Natural killer cell (primary cell): ENCODE measurements around the gene SLC44A1. TPM values are rescaled to one million over a fixed set of nuclear protein-coding genes. Genes with fewer than 3 reads are reported as not detected.

Source experiments
- ATAC-seq, 3 donors: fragments of 150-1000 bp in 2 of 3; fragments of 200-7000 bp in 1 of 3; cut with Tn5 transposase; 1 replicate in 1 of 3; 2 replicates in 2 of 3; pipeline ENCODE4 v1.10.0; 2021; ENCODE audit warnings: mild to moderate bottlenecking in 2 of 3, moderate library complexity in 2 of 3
- DNase-seq, 2 donors: peaks; one replicate each; pipeline versions ENCODE4 v3.0.0 to v3.0.0-alpha.2; 2013 to 2021; ENCODE audit warnings: mixed read lengths in 1 of 2
- H3K27ac ChIP-seq: one replicate; pipeline ENCODE4 v1.5.1; 2013; ENCODE audit warnings: mild to moderate bottlenecking, low read length
- H3K27me3 ChIP-seq: one replicate; pipeline ENCODE4 v1.6.1; 2013; ENCODE audit warnings: low read length; ENCODE audit not compliant: control insufficient read depth, insufficient read depth
- H3K36me3 ChIP-seq: one replicate; pipeline ENCODE4 v1.6.1; 2013; ENCODE audit warnings: low read length; ENCODE audit not compliant: control insufficient read depth, insufficient read depth
- H3K4me1 ChIP-seq: one replicate; pipeline ENCODE4 v1.6.1; 2013; ENCODE audit warnings: low read length; ENCODE audit not compliant: control insufficient read depth, insufficient read depth
- H3K4me3 ChIP-seq: one replicate; pipeline ENCODE4 v1.5.1; 2013; ENCODE audit warnings: low read length
- H3K9me3 ChIP-seq: one replicate; pipeline ENCODE4 v1.6.1; 2013; ENCODE audit warnings: low read length; ENCODE audit not compliant: control insufficient read depth, insufficient read depth
- H3K27ac Mint-ChIP-seq, 2 donors: one replicate each; pipeline ENCODE4 v1.8.0; 2022; ENCODE audit warnings: mild to moderate bottlenecking in 2 of 2, mixed read lengths in 2 of 2, moderate library complexity in 1 of 2
- H3K27me3 Mint-ChIP-seq, 2 donors: one replicate each; pipeline ENCODE4 v1.8.0; 2022; ENCODE audit warnings: low read depth in 2 of 2, mixed read lengths in 2 of 2
- H3K36me3 Mint-ChIP-seq: one replicate; pipeline ENCODE4 v1.8.0; 2022; ENCODE audit warnings: mixed read lengths
- H3K4me1 Mint-ChIP-seq, 2 donors: one replicate each; pipeline ENCODE4 v1.8.0; 2022; ENCODE audit warnings: mixed read lengths in 2 of 2
- H3K4me3 Mint-ChIP-seq: one replicate; pipeline ENCODE4 v1.8.0; 2022; ENCODE audit warnings: mild to moderate bottlenecking, moderate library complexity, mixed read lengths
- H3K9me3 Mint-ChIP-seq, 2 donors: one replicate each; pipeline ENCODE4 v1.8.0; 2022; ENCODE audit warnings: mixed read lengths in 2 of 2
- CTCF ChIP-seq: fragments of 200-600 bp; IDR thresholded peaks from one replicate; pipeline ENCODE4 v1.8.0; 2022; ENCODE audit warnings: antibody characterized with exemption
- WGBS: methylation state at CpG from one replicate; pipeline ENCODE4 v1.1.7; 2013; ENCODE audit warnings: missing lambda C conversion rate; ENCODE audit not compliant: insufficient coverage; 5-methylcytosine and 5-hydroxymethylcytosine counted together
- intact Hi-C: fragments of 100-400 bp; cut with micrococcal nuclease; formaldehyde crosslinking; loops from one replicate; pipeline ENCODE4 v1.14.2; 2022
- total RNA-seq, 4 donors: library from RNA; stranded (reverse); fragments of 120-200 nt in 1 of 4; gene quantifications; one replicate each; pipeline versions ENCODE4 v1.2.3 to v1.2.4, GENCODE V29; 2013 to 2022

SLC44A1 gene
- total RNA-seq, 3 donors from 2014 or later (not counting 1 experiment from before 2014, with no cell fraction given), result 7.1 to 8.3 (median 7.9) TPM

- Histone ChIP-seq H3K4me1 (no peaks in the 10 kb centered on the region), H3K4me3 (no peak overlapping the region), H3K27me3 (no peaks in the 10 kb centered on the region), H3K9me3 (no peaks in the 10 kb centered on the region), H3K27ac (no peak overlapping the region), H3K36me3 (no peaks in the 10 kb centered on the region)
- Mint-ChIP-seq H3K27me3 (no peaks in the 10 kb centered on the region), H3K36me3 (no peaks in the 10 kb centered on the region), H3K9me3 (no peaks in the 10 kb centered on the region), H3K4me1 (no peaks in the 10 kb centered on the region), H3K4me3 (no peak overlapping the region), H3K27ac (no peak overlapping the region)
- no peak for DNase-seq
- ATAC-seq, result no peak
- intact Hi-C loops, result no loop called here
- no peak for TF ChIP-seq CTCF
- WGBS, result 88% methylated on average over 5 of the region's 6 CpGs
Measured at GRCh38 chr9:105206821-105207699, 37.4 kb upstream of the SLC44A1 start.

- H3K9me3 ChIP-seq, result no peaks in the 10 kb centered on the region
- H3K4me1 Mint-ChIP-seq, result no peaks in the 10 kb centered on the region
- no peaks in the 10 kb centered on the region for H3K4me1 ChIP-seq
- H3K9me3 Mint-ChIP-seq, result no peaks in the 10 kb centered on the region
- H3K27ac Mint-ChIP-seq, result no peak overlapping the region
- H3K27ac ChIP-seq, result no peak overlapping the region
- intact Hi-C loops, result no loop called here
- no peaks in the 10 kb centered on the region for H3K36me3 ChIP-seq
- no peaks in the 10 kb centered on the region for H3K27me3 ChIP-seq
- H3K36me3 Mint-ChIP-seq, result no peaks in the 10 kb centered on the region
- ATAC-seq (no peak), DNase-seq (no peak)
- peaks cover 0 to 13% of the 10 kb centered on the region in 2 donors for H3K27me3 Mint-ChIP-seq
- no peak overlapping the region for H3K4me3 Mint-ChIP-seq
- H3K4me3 ChIP-seq, result no peak overlapping the region
- WGBS, result 69% methylated on average over 4 of the region's 4 CpGs
- no peak for TF ChIP-seq CTCF
Measured at GRCh38 chr9:105216440-105217178, 27.8 kb upstream of the SLC44A1 start.

GRCh38 chr9:105218673-105219072 lies 25.8 kb upstream of the SLC44A1 start:
- no peak overlapping the region for H3K27ac Mint-ChIP-seq
- 92% methylated on average over 5 of the region's 5 CpGs for WGBS
- no peak for ATAC-seq
- DNase-seq, result no peak
- no peak for TF ChIP-seq CTCF
- H3K27me3 Mint-ChIP-seq, result peaks cover 0 to 10% of the 10 kb centered on the region in 2 donors
- peaks cover 5% of the 10 kb centered on the region for H3K9me3 ChIP-seq
- H3K4me1 ChIP-seq, result no peaks in the 10 kb centered on the region
- no peaks in the 10 kb centered on the region for H3K27me3 ChIP-seq
- intact Hi-C loops, result no loop called here
- no peak overlapping the region for H3K4me3 ChIP-seq
- H3K27ac ChIP-seq, result no peak overlapping the region
- H3K36me3 Mint-ChIP-seq, result peaks cover 5% of the 10 kb centered on the region
- no peak overlapping the region for H3K4me3 Mint-ChIP-seq
- peaks cover 3 to 4% of the 10 kb centered on the region in 2 donors for H3K9me3 Mint-ChIP-seq
- no peaks in the 10 kb centered on the region for H3K36me3 ChIP-seq
- no peaks in the 10 kb centered on the region for H3K4me1 Mint-ChIP-seq
